ENCODE results near the gene TMTC4. TPM values are rescaled to one million over a fixed set of nuclear protein-coding genes. Genes with fewer than 3 reads are reported as not detected.

Gene TMTC4
- total RNA-seq, 2 experiments from 2014 or later = 15.7 to 19.8 TPM

GRCh38 chr13:100715604-100716003 lies 41.0 kb upstream of the TMTC4 start:
- POLR2A ChIA-PET = no interaction called here
- CTCF ChIA-PET (ENCODE audit: unreplicated experiment) = no interaction called here
- H2AFZ ChIP-seq (ENCODE audit: low read length) = no peak overlapping the region

GRCh38 chr13:100714478-100714877 lies 39.9 kb upstream of the TMTC4 start:
- no peaks in the 10 kb centered on the region for H3K9me3 ChIP-seq (ENCODE audit: low read length)
- no peak overlapping the region for H3K4me2 ChIP-seq (ENCODE audit: low read length)
- TF ChIP-seq EZH2phosphoT487 (IDR thresholded peaks at IDR 0.05; ENCODE audit: borderline replicate concordance, low read depth, low read length) (no peak), CTCF (conservative IDR thresholded peaks at IDR 0.05; ENCODE audit: low read length) (no peak)
- no peak for DNase-seq (ENCODE audit: low spot score)
- no peak overlapping the region for H3K27ac ChIP-seq (ENCODE audit: low read depth, low read length, poor library complexity, severe bottlenecking)
- no peak overlapping the region for H2AFZ ChIP-seq (ENCODE audit: low read length)
- intact Hi-C loops (cut with micrococcal nuclease; ENCODE audit: unreplicated experiment) = no loop called here
- no peaks in the 10 kb centered on the region for H3K4me1 ChIP-seq (ENCODE audit: insufficient read depth, low read length, poor library complexity, severe bottlenecking)
- BruUV-seq (replicated peaks) = no TSS peak
- H4K20me1 ChIP-seq (ENCODE audit: insufficient read depth, low read length) = no peaks in the 10 kb centered on the region
- H3K9me2 ChIP-seq (ENCODE audit: insufficient read depth, low read length) = no peaks in the 10 kb centered on the region
- ChIA-PET POLR2A (no interaction called here), CTCF (ENCODE audit: unreplicated experiment) (no interaction called here)
- no peak overlapping the region for H3K4me3 ChIP-seq (ENCODE audit: low read depth, low read length, poor library complexity, severe bottlenecking)
- H3K36me3 ChIP-seq (ENCODE audit: insufficient read depth, low read length) = no peaks in the 10 kb centered on the region
- H3K79me2 ChIP-seq (ENCODE audit: insufficient read depth, low read depth, low read length) = no peaks in the 10 kb centered on the region

More at GRCh38 chr13:100715604-100716003, 41.0 kb upstream of the TMTC4 start:
- BruUV-seq (replicated peaks) = no TSS peak
- Histone ChIP-seq H3K79me2 (ENCODE audit: insufficient read depth, low read depth, low read length) (no peaks in the 10 kb centered on the region), H3K27ac (ENCODE audit: low read depth, low read length, poor library complexity, severe bottlenecking) (no peak overlapping the region), H3K4me1 (ENCODE audit: insufficient read depth, low read length, poor library complexity, severe bottlenecking) (no peaks in the 10 kb centered on the region), H3K4me3 (ENCODE audit: low read depth, low read length, poor library complexity, severe bottlenecking) (no peak overlapping the region), H3K9me3 (ENCODE audit: low read length) (no peaks in the 10 kb centered on the region), H3K36me3 (ENCODE audit: insufficient read depth, low read length) (no peaks in the 10 kb centered on the region), H4K20me1 (ENCODE audit: insufficient read depth, low read length) (no peaks in the 10 kb centered on the region), H3K4me2 (ENCODE audit: low read length) (no peak overlapping the region), H3K9me2 (ENCODE audit: insufficient read depth, low read length) (no peaks in the 10 kb centered on the region)
- DNase-seq (ENCODE audit: low spot score) = no peak
- intact Hi-C loops (cut with micrococcal nuclease; ENCODE audit: unreplicated experiment) = no loop called here
- no peak for TF ChIP-seq EZH2phosphoT487 (IDR thresholded peaks at IDR 0.05; ENCODE audit: borderline replicate concordance, low read depth, low read length)
- no peak for TF ChIP-seq CTCF (conservative IDR thresholded peaks at IDR 0.05; ENCODE audit: low read length)

GRCh38 chr13:100710176-100710575 lies 35.6 kb upstream of the TMTC4 start:
- Histone ChIP-seq H3K4me3 (ENCODE audit: low read depth, low read length, poor library complexity, severe bottlenecking) (no peak overlapping the region), H3K9me3 (ENCODE audit: low read length) (no peaks in the 10 kb centered on the region), H4K20me1 (ENCODE audit: insufficient read depth, low read length) (no peaks in the 10 kb centered on the region), H3K27ac (ENCODE audit: low read depth, low read length, poor library complexity, severe bottlenecking) (no peak overlapping the region), H3K36me3 (ENCODE audit: insufficient read depth, low read length) (no peaks in the 10 kb centered on the region), H3K79me2 (ENCODE audit: insufficient read depth, low read depth, low read length) (no peaks in the 10 kb centered on the region), H3K9me2 (ENCODE audit: insufficient read depth, low read length) (no peaks in the 10 kb centered on the region), H3K4me1 (ENCODE audit: insufficient read depth, low read length, poor library complexity, severe bottlenecking) (no peaks in the 10 kb centered on the region), H2AFZ (ENCODE audit: low read length) (no peak overlapping the region), H3K4me2 (ENCODE audit: low read length) (no peak overlapping the region)
- no peak for DNase-seq (ENCODE audit: low spot score)
- CTCF ChIA-PET (ENCODE audit: unreplicated experiment) = no interaction called here
- no TSS peak for BruUV-seq (replicated peaks)
- TF ChIP-seq EZH2phosphoT487 (IDR thresholded peaks at IDR 0.05; ENCODE audit: borderline replicate concordance, low read depth, low read length) (no peak), CTCF (conservative IDR thresholded peaks at IDR 0.05; ENCODE audit: low read length) (no peak)
- intact Hi-C loops (cut with micrococcal nuclease; ENCODE audit: unreplicated experiment) = no loop called here
- POLR2A ChIA-PET = no interaction called here
